Breast epithelium (tissue), 4 donors: Measurements from ENCODE around the gene ADORA1. TPM values are rescaled to one million over a fixed set of nuclear protein-coding genes. Genes with fewer than 3 reads are reported as not detected.

Experiments
- DNase-seq, 2 donors: peaks; one replicate each; pipeline ENCODE4 v3.0.0-alpha.2; 2019; ENCODE audit warnings: low spot score in 2 of 2
- H3K27ac ChIP-seq, 2 donors: fragments of 200-600 bp; sonication (generic) in 1 of 2; one replicate each; pipeline ENCODE4 v1.5.1; 2016 to 2019; ENCODE audit warnings: mild to moderate bottlenecking in 1 of 2
- H3K27me3 ChIP-seq, 2 donors: fragments of 200-600 bp; sonication (generic) in 1 of 2; one replicate each; pipeline versions ENCODE4 v1.5.1 to v1.6.0; 2017 to 2019; ENCODE audit warnings: control low read depth in 1 of 2, mild to moderate bottlenecking in 1 of 2
- H3K36me3 ChIP-seq: fragments of 200-600 bp; one replicate; pipeline ENCODE4 v1.5.1; 2019
- H3K4me1 ChIP-seq, 2 donors: fragments of 200-600 bp; sonication (generic); one replicate each; pipeline ENCODE4 v1.5.1; 2016 to 2019; ENCODE audit warnings: control low read depth in 1 of 2
- H3K4me3 ChIP-seq, 3 donors: fragments of 200-600 bp; sonication (generic); 1 replicate in 2 of 3; 2 replicates in 1 of 3; pipeline ENCODE4 v1.5.1; 2016 to 2019; ENCODE audit warnings: mild to moderate bottlenecking in 3 of 3, moderate library complexity in 2 of 3
- H3K9me3 ChIP-seq, 2 donors: fragments of 200-600 bp; sonication (generic) in 1 of 2; one replicate each; pipeline ENCODE4 v1.5.1; 2016 to 2019; ENCODE audit warnings: control low read depth in 1 of 2
- POLR2A ChIP-seq: fragments of 450-650 bp; IDR thresholded peaks from one replicate; pipeline ENCODE4 v1.6.1; 2016; ENCODE audit warnings: antibody characterized with exemption, mild to moderate bottlenecking, moderate library complexity
- POLR2AphosphoS5 ChIP-seq, 3 donors: sonication (generic); formaldehyde crosslinking; IDR thresholded peaks; one replicate each; pipeline ENCODE4 v1.6.1; 2017; ENCODE audit warnings: antibody characterized with exemption in 3 of 3
- intact Hi-C: fragments of 100-400 bp; cut with DNase I; formaldehyde crosslinking; loops from one replicate; pipeline ENCODE4 v1.15.1; 2023; ENCODE audit warnings: low total_unique reads
- total RNA-seq, 3 donors: library from RNA; depleted of rRNA; stranded (reverse); fragments of >200 nt; gene quantifications; one replicate each; pipeline ENCODE4 v1.1.0, GENCODE V29; 2016
- TF ChIP-seq, protein P1 (sequence below), 3 donors: fragments of 450-650 bp; IDR thresholded peaks; one replicate each; pipeline ENCODE4 v1.5.1; 2016 to 2017; ENCODE audit warnings: antibody characterized with exemption in 3 of 3, mild to moderate bottlenecking in 3 of 3, moderate library complexity in 3 of 3

ADORA1 gene
- total RNA-seq, 3 donors from 2014 or later, result 0.64 to 14.5 (median 5.2) TPM

DNA sequence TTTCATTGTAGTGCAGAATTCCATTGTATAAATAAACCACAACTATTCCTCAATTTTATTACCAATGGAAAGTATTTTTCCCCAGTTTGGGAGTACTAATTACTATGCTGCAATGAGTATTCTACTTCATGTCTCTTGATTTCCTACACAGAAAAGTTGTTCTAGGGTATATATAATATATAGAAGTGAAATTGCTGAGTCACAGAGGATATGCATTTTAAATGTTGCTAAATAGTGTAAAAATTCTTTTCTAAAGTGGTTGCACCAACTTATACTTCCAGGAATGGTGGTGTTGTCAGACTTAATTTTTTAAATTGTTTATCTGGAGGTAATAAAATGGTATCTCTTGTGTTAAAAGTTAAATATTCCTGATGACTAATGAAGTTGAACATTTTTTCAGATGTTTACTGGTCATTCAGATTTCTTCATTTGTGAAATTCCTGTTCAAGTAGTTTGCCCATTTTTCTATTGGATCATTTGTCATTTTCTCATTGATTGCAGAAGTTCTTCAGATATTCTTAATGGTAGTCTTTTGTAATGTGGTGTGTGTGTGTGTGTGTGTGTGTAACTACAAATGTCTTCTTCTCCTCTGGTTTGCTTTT is 22.6 kb upstream of the ADORA1 start:
- intact Hi-C loops, result no loop called here
- no peak for DNase-seq
- no peaks in the 10 kb centered on the region for H3K36me3 ChIP-seq
- no peaks in the 10 kb centered on the region for H3K27me3 ChIP-seq
- no peak overlapping the region for H3K4me3 ChIP-seq
- H3K9me3 ChIP-seq, result no peaks in the 10 kb centered on the region
- H3K27ac ChIP-seq, result no peak overlapping the region
- no peaks in the 10 kb centered on the region for H3K4me1 ChIP-seq
- no peak for TF ChIP-seq POLR2AphosphoS5 (IDR thresholded peaks at IDR 0.05)

DNA sequence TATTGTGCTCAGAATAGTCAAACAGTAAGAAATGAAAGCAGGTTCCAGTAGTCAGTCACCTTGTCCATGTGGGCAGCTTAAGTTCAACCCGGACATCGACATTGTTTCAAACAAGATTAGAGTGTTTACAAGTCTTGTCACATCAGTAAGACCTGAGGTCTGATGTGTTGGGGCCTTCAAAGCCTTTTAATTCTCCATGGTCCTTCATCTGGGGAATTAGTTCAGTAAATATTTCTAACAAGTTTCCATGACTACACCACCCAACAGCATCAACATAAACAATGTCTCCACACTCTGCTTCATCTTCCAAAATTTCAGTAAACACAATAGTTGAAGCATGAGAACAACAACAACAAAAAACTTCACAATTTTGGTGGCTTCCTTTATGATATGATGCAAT is 15.1 kb upstream of the ADORA1 start:
- no peak for TF ChIP-seq POLR2A
- no peak for TF ChIP-seq POLR2AphosphoS5 (IDR thresholded peaks at IDR 0.05)
- TF ChIP-seq, protein P1, sequence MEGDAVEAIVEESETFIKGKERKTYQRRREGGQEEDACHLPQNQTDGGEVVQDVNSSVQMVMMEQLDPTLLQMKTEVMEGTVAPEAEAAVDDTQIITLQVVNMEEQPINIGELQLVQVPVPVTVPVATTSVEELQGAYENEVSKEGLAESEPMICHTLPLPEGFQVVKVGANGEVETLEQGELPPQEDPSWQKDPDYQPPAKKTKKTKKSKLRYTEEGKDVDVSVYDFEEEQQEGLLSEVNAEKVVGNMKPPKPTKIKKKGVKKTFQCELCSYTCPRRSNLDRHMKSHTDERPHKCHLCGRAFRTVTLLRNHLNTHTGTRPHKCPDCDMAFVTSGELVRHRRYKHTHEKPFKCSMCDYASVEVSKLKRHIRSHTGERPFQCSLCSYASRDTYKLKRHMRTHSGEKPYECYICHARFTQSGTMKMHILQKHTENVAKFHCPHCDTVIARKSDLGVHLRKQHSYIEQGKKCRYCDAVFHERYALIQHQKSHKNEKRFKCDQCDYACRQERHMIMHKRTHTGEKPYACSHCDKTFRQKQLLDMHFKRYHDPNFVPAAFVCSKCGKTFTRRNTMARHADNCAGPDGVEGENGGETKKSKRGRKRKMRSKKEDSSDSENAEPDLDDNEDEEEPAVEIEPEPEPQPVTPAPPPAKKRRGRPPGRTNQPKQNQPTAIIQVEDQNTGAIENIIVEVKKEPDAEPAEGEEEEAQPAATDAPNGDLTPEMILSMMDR (IDR thresholded peaks at IDR 0.05), result no peak
- no peak overlapping the region for H3K27ac ChIP-seq
- no peak for DNase-seq
- no peak overlapping the region for H3K4me3 ChIP-seq
- H3K27me3 ChIP-seq, result no peaks in the 10 kb centered on the region
- no peaks in the 10 kb centered on the region for H3K36me3 ChIP-seq
- intact Hi-C loops, result no loop called here
- no peaks in the 10 kb centered on the region for H3K4me1 ChIP-seq
- no peaks in the 10 kb centered on the region for H3K9me3 ChIP-seq

DNA sequence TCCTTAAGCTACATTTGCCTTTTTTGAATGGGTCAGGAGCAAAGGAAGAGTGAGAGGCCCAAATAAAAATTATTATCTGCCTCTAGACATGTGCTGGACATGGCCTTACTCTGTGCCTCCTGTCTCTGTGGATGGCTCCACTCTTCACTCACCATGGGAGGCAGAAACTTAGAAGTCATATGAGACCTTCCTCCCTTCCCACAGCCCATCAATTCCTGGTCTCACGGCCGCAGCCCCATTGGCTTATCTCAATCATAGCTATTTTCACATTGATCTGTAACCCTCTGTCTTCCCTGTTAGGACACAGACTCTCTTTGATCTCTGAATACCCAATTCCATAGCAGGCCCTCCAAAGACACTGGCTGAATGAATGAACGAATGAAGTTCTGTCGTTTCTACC is 14.2 kb upstream of the ADORA1 start:
- Histone ChIP-seq H3K4me3 (no peak overlapping the region), H3K4me1 (no peaks in the 10 kb centered on the region), H3K36me3 (no peaks in the 10 kb centered on the region), H3K9me3 (no peaks in the 10 kb centered on the region), H3K27ac (no peak overlapping the region), H3K27me3 (no peaks in the 10 kb centered on the region)
- intact Hi-C loops, result no loop called here
- TF ChIP-seq POLR2A, result no peak
- TF ChIP-seq, protein P1 (IDR thresholded peaks at IDR 0.05), result no peak
- TF ChIP-seq POLR2AphosphoS5 (IDR thresholded peaks at IDR 0.05), result no peak
- DNase-seq, result no peak

DNA sequence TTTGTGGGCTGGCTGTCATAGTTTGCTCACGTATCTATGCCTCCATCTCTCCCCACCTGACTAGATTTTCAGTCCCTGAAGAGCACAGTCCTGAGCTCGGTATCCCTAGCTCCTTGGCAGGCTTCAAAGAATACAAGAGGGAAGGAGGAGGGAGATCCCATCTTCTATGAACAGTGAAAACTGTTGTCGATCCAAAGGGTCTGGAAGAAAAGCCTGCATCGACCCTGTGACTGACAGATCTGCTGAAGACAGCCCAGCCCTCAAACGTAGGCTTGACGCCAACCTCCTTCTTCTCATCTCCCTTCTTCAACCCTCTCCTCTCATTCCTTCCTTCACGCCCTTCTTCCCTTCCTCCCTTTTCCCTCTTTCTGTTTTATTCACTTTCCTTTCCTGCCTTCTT is 13.3 kb upstream of the ADORA1 start:
- H3K36me3 ChIP-seq, result no peaks in the 10 kb centered on the region
- intact Hi-C loops, result no loop called here

DNA sequence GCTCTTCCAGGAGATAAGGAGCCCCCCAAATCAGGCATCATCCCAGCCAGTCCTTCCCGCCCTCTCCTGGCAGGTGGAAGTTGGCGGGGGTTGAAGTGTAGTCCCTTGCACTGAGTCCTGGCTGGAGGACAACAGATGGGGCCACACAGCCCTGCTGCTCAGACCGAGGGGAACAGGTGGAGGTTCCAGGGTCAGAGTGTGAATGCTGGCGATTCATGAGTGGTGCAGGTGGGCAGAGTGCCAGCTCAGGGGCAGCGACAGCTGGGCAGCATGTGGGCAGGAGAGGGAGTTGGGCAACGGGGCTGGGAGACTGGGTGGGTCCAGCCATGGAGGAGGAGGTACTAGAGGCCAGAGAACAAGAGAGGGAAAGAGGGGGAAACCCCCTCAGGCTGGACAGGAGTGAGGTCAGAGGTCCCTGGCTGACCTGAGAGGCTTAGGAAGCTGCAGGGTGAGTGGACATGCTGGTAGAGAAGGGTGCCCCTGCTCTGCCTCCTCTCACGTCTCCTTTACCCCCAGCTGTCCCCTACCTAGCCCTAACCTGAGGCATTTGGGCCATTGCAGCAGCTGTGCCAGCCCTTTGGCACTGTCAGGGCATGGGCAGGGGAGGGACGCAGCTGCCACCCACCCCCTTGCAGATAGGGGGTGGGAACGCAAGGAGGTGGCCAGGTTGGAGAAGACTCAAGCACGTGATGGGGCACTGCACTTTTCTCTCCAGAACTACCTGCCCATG is 11.3 kb upstream of the ADORA1 start:
- no peaks in the 10 kb centered on the region for H3K4me1 ChIP-seq
- peaks cover 0 to 20% of the 10 kb centered on the region in 2 donors for H3K27me3 ChIP-seq
- no peaks in the 10 kb centered on the region for H3K9me3 ChIP-seq
- no peak for DNase-seq
- H3K36me3 ChIP-seq, result no peaks in the 10 kb centered on the region
- TF ChIP-seq POLR2A, result no peak
- TF ChIP-seq POLR2AphosphoS5 (IDR thresholded peaks at IDR 0.05), result no peak
- TF ChIP-seq, protein P1 (IDR thresholded peaks at IDR 0.05), result no peak
- no peak overlapping the region for H3K27ac ChIP-seq
- H3K4me3 ChIP-seq, result no peak overlapping the region
- intact Hi-C loops, result no loop called here

More for the DNA sequence above, 13.3 kb upstream of the ADORA1 start:
- no peak for DNase-seq
- no peak for TF ChIP-seq POLR2AphosphoS5 (IDR thresholded peaks at IDR 0.05)
- Histone ChIP-seq H3K27ac (no peak overlapping the region), H3K27me3 (peaks cover 0 to 6% of the 10 kb centered on the region in 2 donors), H3K4me1 (no peaks in the 10 kb centered on the region), H3K9me3 (no peaks in the 10 kb centered on the region), H3K4me3 (no peak overlapping the region)
